Nephron progenitor cell (in vitro differentiated cells): ENCODE results near the gene CHTF8.

ENCODE experiments used
- DNase-seq: peaks from one replicate; pipeline ENCODE4 v3.0.0; 2021
- H3K27ac Mint-ChIP-seq: 2 replicates; pipeline ENCODE4 v1.8.0; 2021; ENCODE audit warnings: mild to moderate bottlenecking, moderate library complexity, mixed read lengths
- H3K27me3 Mint-ChIP-seq: 2 replicates; pipeline ENCODE4 v1.8.0; 2021; ENCODE audit warnings: mild to moderate bottlenecking, low read depth, mixed read lengths; ENCODE audit not compliant: poor library complexity
- H3K36me3 Mint-ChIP-seq: 2 replicates; pipeline ENCODE4 v1.8.0; 2021; ENCODE audit warnings: low read depth, mixed read lengths
- H3K4me1 Mint-ChIP-seq: 2 replicates; pipeline ENCODE4 v1.8.0; 2021; ENCODE audit warnings: mixed read lengths
- H3K4me3 Mint-ChIP-seq: 2 replicates; pipeline ENCODE4 v1.8.0; 2021; ENCODE audit warnings: mild to moderate bottlenecking, moderate library complexity, mixed read lengths
- H3K9me3 Mint-ChIP-seq: 2 replicates; pipeline ENCODE4 v1.8.0; 2021; ENCODE audit warnings: mild to moderate bottlenecking, moderate library complexity, mixed read lengths
- CTCF ChIP-seq: fragments of 200-600 bp; sonication (generic); IDR thresholded peaks from 2 replicates; pipeline ENCODE4 v1.5.0; 2021; ENCODE audit warnings: antibody characterized with exemption

CHTF8 gene

GRCh38 chr16:69100071-69100691 is 32.2 kb downstream of the CHTF8 start:
- Mint-ChIP-seq H3K4me1 (peaks cover 35% of the 10 kb centered on the region), H3K4me3 (peak overlapping the region; percentile 19), H3K9me3 (no peaks in the 10 kb centered on the region), H3K27me3 (peaks cover 25% of the 10 kb centered on the region), H3K36me3 (no peaks in the 10 kb centered on the region), H3K27ac (no peak overlapping the region)
- no peak for DNase-seq
- TF ChIP-seq CTCF = no peak

GRCh38 chr16:69095193-69095592 is 37.2 kb downstream of the CHTF8 start:
- Mint-ChIP-seq H3K4me3 (no peak overlapping the region), H3K27me3 (peaks cover 4% of the 10 kb centered on the region), H3K9me3 (no peaks in the 10 kb centered on the region), H3K36me3 (no peaks in the 10 kb centered on the region), H3K4me1 (peaks cover 13% of the 10 kb centered on the region), H3K27ac (no peak overlapping the region)
- no peak for TF ChIP-seq CTCF
- DNase-seq = no peak

GRCh38 chr16:69094501-69094900 is 37.9 kb downstream of the CHTF8 start:
- Mint-ChIP-seq H3K27ac (peak overlapping the region; percentile 18), H3K27me3 (peaks cover 4% of the 10 kb centered on the region), H3K4me3 (no peak overlapping the region), H3K9me3 (no peaks in the 10 kb centered on the region), H3K4me1 (peaks cover 9% of the 10 kb centered on the region), H3K36me3 (no peaks in the 10 kb centered on the region)
- no peak for TF ChIP-seq CTCF
- DNase-seq = no peak

GRCh38 chr16:69093974-69094373 is 38.4 kb downstream of the CHTF8 start:
- Mint-ChIP-seq H3K4me1 (peaks cover 14% of the 10 kb centered on the region), H3K27ac (peak overlapping the region; percentile 44), H3K4me3 (no peak overlapping the region), H3K36me3 (no peaks in the 10 kb centered on the region), H3K9me3 (no peaks in the 10 kb centered on the region), H3K27me3 (peaks cover 4% of the 10 kb centered on the region)
- no peak for TF ChIP-seq CTCF
- no peak for DNase-seq

- H3K9me3 Mint-ChIP-seq = no peaks in the 10 kb centered on the region
- H3K36me3 Mint-ChIP-seq = no peaks in the 10 kb centered on the region
- no peaks in the 10 kb centered on the region for H3K27me3 Mint-ChIP-seq
- H3K27ac Mint-ChIP-seq = peak overlapping the region; percentile 46
- H3K4me3 Mint-ChIP-seq = no peak overlapping the region
- DNase-seq = no peak
- TF ChIP-seq CTCF = no peak
- peaks cover 15% of the 10 kb centered on the region for H3K4me1 Mint-ChIP-seq
These were observed 43.1 kb downstream of the CHTF8 start for GRCh38 chr16:69089091-69089910.
